Parathyroid adenoma (tissue), 2 donors: Measurements from ENCODE around the gene CHRNG.
A peak's percentile ranks its signal among the peaks of the same experiment; 100 is the strongest.

Experiments used
- H2AFZ ChIP-seq: fragments of 300-600 bp; sonication (generic); one replicate; pipeline ENCODE4 v1.7.0; 2017; ENCODE audit warnings: antibody characterized with exemption, mild to moderate bottlenecking
- H3K27ac ChIP-seq: fragments of 300-600 bp; sonication (generic); one replicate; pipeline ENCODE4 v1.7.0; 2017
- H3K27me3 ChIP-seq: fragments of 300-600 bp; sonication (generic); one replicate; pipeline ENCODE4 v1.7.0; 2017; ENCODE audit warnings: low read length; ENCODE audit not compliant: control insufficient read depth, insufficient read depth
- H3K36me3 ChIP-seq: fragments of 300-600 bp; sonication (generic); one replicate; pipeline ENCODE4 v1.7.0; 2017; ENCODE audit warnings: low read length; ENCODE audit not compliant: control insufficient read depth, insufficient read depth
- H3K4me1 ChIP-seq: fragments of 300-600 bp; sonication (generic); one replicate; pipeline ENCODE4 v1.7.0; 2017; ENCODE audit warnings: control low read depth
- H3K4me2 ChIP-seq: fragments of 300-600 bp; sonication (generic); one replicate; pipeline ENCODE4 v1.7.0; 2017; ENCODE audit warnings: low read length
- H3K4me3 ChIP-seq: fragments of 300-600 bp; sonication (generic); one replicate; pipeline ENCODE4 v1.7.0; 2017; ENCODE audit warnings: low read depth, low read length
- H3K79me2 ChIP-seq: fragments of 300-600 bp; sonication (generic); one replicate; pipeline ENCODE4 v1.7.0; 2017; ENCODE audit warnings: control low read depth
- H3K9ac ChIP-seq: fragments of 300-600 bp; sonication (generic); one replicate; pipeline ENCODE4 v1.7.0; 2017; ENCODE audit warnings: mild to moderate bottlenecking
- H3K9me3 ChIP-seq: fragments of 300-600 bp; sonication (generic); one replicate; pipeline ENCODE4 v1.7.0; 2017; ENCODE audit warnings: low read length; ENCODE audit not compliant: control insufficient read depth
- CTCF ChIP-seq: fragments of 300-600 bp; sonication (generic); IDR thresholded peaks from one replicate; pipeline ENCODE4 v1.7.0; 2017; ENCODE audit warnings: antibody characterized with exemption, mild to moderate bottlenecking
- donor health status: primary hyperparathyroidism.

The CHRNG gene

GRCh38 chr2:232522623-232523401 is 16.7 kb upstream of the CHRNG start:
- Histone ChIP-seq H3K4me2 (no peak overlapping the region), H3K9ac (no peak overlapping the region), H3K27ac (no peak overlapping the region), H3K4me3 (no peak overlapping the region), H3K9me3 (no peaks in the 10 kb centered on the region), H2AFZ (no peak overlapping the region), H3K4me1 (no peaks in the 10 kb centered on the region), H3K36me3 (no peaks in the 10 kb centered on the region), H3K79me2 (no peaks in the 10 kb centered on the region), H3K27me3 (peaks cover 3% of the 10 kb centered on the region)
- TF ChIP-seq CTCF = no peak

GRCh38 chr2:232523402-232523681 is 16.1 kb upstream of the CHRNG start:
- H3K79me2 ChIP-seq = no peaks in the 10 kb centered on the region
- no peak overlapping the region for H3K27ac ChIP-seq
- no peaks in the 10 kb centered on the region for H3K4me1 ChIP-seq
- H3K4me3 ChIP-seq = no peak overlapping the region
- H3K27me3 ChIP-seq = peaks cover 3% of the 10 kb centered on the region
- H3K9ac ChIP-seq = no peak overlapping the region
- H3K9me3 ChIP-seq = no peaks in the 10 kb centered on the region
- no peak overlapping the region for H3K4me2 ChIP-seq
- no peak for TF ChIP-seq CTCF
- H3K36me3 ChIP-seq = no peaks in the 10 kb centered on the region
- H2AFZ ChIP-seq = no peak overlapping the region

- Histone ChIP-seq H3K79me2 (no peaks in the 10 kb centered on the region), H3K27me3 (peaks cover 3% of the 10 kb centered on the region), H3K9ac (no peak overlapping the region), H3K4me2 (peak overlapping the region; percentile 22), H3K36me3 (no peaks in the 10 kb centered on the region), H3K9me3 (no peaks in the 10 kb centered on the region), H3K27ac (no peak overlapping the region), H3K4me3 (no peak overlapping the region), H3K4me1 (no peaks in the 10 kb centered on the region), H2AFZ (peak overlapping the region; percentile 38)
- no peak for TF ChIP-seq CTCF
Measured at GRCh38 chr2:232523682-232524597, 15.6 kb upstream of the CHRNG start.

- Histone ChIP-seq H3K27ac (no peak overlapping the region), H3K9me3 (no peaks in the 10 kb centered on the region), H3K4me1 (no peaks in the 10 kb centered on the region), H3K79me2 (no peaks in the 10 kb centered on the region), H3K27me3 (peaks cover 3% of the 10 kb centered on the region), H2AFZ (no peak overlapping the region), H3K36me3 (no peaks in the 10 kb centered on the region), H3K4me3 (no peak overlapping the region), H3K4me2 (no peak overlapping the region), H3K9ac (no peak overlapping the region)
- no peak for TF ChIP-seq CTCF
Measured at GRCh38 chr2:232524771-232525170, 14.7 kb upstream of the CHRNG start.
